Fibroblast of skin of right quadriceps (primary cell): ENCODE data around the gene CALCOCO1.

Source experiments
- DNase-seq: peaks from one replicate; pipeline ENCODE4 v3.0.0-alpha.2; 2013

CALCOCO1 gene

GRCh38 chr12:53751336-53752191, 24.3 kb upstream of the CALCOCO1 start, which contains the start of gene CISTR:
CISTR (minus strand) TSS chr12:53751979.
- no peak for DNase-seq

DNA sequence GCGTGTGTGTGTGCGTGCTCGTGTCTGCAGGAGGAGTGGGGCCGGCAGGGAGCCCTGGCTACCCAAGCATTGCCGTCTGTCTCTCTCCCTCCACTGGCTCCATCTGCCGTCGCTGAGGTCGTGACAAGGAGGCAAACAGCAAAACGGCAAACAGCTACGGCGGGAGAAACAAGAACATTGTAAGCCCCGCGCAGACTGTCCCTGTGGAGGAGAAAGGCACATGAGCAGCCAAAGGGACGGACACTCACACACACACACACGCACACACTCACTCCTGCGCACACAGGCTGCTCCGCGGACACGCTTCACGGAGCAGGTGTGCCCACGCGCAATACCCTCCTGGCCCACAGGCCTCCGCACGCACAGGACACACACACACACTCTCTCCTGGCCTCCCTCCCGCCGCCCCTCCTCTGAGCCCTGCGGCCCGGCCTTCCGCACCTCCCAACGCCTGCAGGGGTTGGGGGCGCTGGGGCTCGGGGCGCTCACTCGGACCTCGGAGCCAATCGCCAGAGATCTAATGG, 23.6 kb upstream of the CALCOCO1 start:
- DNase-seq, result no peak

- DNase-seq, result no peak
Observed at GRCh38 chr12:53749986-53750811, 22.9 kb upstream of the CALCOCO1 start.

DNA sequence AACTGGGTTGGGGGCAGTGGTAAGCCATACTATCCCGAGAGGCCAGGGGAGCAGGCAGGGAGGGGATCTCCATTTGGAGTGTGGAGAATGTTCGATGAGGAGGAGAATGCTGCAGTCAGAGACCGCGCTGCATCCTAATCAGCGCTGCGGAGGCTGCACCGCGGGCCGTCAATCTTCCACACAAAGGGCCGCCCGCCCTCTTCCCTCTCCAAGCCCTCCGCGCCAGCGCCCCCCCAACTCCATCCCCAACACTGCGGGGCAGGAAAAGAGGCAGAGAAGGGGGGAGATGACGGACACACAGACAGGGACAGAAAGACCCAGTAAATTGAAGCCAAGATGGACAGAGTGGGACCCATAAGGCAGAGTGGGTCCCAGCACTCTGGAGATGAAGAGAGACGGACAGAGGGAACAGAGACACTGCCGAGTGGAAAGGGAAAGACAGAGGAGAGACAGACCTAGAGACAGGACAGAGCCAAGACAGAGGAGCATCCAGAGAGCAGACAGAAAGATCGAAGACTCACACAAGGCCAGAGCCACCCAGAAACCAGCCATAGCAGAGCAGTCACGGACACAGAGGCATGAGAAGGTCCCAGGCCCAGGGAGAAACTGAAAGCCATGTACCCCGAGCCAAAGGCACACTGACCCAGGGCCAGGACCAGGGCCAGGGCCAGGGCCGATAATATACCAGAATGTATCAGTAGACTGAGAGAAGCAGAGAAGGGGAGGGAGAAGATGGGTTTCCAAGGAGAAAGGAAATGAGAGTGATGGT, 21.0 kb upstream of the CALCOCO1 start:
- DNase-seq, result no peak

- no peak for DNase-seq
Observed at GRCh38 chr12:53747095-53747494, 19.8 kb upstream of the CALCOCO1 start.

- peak; percentile 84 for DNase-seq
Observed at GRCh38 chr12:53746592-53747092, 19.4 kb upstream of the CALCOCO1 start.

DNA sequence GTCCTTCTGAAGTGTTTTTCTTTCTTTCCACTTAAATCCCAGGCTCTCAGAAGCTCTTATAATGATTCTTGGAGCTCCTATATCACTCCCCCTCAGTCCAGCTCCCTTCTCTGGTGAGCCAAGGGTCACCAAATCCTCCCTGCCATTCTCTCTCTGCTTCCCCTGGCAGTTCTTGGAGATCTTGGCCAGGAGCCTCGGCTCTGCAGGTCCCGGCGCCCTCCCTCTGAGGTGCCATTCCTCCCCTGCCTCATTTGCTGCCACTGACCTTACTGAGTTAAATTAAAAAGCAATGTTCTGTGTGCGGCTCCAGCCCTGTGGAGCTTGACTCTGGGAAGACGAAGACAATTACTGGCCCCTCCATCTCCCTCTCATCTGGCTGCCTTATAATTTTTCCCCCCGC, 17.5 kb upstream of the CALCOCO1 start:
- no peak for DNase-seq

DNA sequence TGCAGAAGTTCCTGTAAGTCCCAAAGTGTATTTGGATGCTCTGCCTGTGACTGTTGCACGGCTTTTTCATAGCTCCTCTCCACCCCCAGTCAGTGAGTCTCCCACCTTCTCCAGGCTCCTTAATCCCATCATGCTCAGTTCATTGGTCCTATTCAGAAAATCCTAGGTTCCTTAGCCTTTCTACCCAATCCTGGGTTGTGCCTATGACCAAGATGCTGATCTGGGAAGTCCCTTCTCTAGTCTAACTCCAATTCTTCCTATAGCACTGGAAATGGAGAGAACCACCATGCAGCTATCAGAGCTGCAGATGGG, 16.8 kb upstream of the CALCOCO1 start:
- DNase-seq, result no peak

DNA sequence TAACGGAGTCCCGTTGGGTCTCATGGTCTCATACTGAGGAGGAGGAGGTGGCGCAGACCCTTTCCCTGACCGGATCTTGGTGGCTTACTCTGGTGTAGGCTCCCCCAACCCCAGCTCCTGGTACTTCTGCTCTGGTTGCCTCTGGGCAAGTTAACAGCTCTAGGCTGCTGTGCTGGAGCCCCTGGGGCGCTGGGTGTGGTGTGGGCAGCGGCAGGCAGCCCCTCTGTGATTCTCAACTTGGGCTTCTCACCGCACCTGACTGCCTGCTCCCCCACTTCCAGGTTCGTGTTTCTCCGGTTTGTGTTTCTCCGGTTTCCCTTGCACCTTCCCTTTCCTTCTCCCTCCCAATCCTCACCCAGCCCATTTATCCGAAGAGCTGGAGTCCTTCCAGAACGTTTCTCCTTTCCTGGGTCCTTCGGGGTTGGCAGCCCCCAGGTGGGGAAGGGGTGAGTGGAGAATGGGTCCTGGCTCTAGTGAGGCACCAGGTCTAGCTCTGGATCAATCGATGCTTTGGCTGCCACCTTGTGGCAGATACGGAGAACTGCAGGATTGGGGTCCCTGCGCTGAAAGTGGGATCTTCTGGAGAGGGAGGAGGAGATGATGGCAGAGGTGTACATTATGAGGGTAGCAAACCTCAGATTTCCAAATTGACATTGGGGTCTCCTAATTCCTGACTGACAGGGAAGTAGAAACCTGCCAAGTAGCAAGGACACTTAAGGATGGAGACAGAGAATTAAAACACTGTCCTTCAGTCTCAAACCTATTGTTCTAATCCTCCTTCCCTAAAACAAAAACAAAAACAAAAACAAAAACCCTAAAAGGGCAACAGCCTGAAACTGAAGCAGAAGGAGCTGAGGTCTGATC, 16.2 kb upstream of the CALCOCO1 start:
- peak; percentile 55 for DNase-seq

GRCh38 chr12:53740130-53740491, 12.9 kb upstream of the CALCOCO1 start:
- no peak for DNase-seq

- peak; percentile 64 for DNase-seq
Observed at GRCh38 chr12:53739214-53740129, 12.2 kb upstream of the CALCOCO1 start.

DNA sequence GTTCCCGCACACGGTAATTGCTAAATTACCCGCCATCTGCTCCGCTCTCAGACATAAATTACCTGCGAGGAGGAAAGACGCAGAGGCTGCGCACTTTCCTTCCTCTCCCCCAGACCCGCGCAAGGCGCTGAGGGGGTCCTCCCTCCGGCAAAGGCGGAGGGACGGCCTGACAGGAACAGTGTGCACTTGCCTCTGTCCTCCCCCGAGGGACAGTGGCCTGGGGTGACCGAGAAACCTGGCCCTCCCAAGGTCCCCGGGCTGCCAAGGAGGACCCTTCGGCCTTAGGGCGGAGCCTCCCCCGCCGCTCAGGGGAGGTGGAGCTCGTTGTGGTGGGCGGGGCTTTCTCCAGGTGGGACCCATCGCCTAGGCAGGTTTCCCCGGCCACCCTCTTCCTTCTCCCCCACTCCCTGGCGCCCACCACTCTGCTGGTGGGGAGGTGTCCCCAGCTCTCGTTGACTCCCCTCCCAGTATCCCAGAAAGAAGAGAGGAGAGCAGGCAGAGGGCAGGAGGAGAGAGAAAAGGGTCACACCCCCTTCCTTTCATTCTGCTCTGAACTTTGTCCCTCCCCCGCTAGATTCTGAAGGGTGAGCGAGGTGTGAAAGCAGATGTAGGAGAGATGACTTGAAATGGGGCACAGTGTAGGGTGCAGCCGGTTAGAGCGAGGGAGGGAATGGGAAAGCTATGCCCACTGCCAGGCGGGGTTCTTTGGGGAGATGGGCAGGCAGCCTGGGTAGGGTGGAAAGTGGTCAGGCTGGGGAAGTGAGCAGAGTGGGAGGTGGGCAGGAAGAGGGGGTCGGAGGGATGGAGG, 11.4 kb upstream of the CALCOCO1 start:
- no peak for DNase-seq

DNA sequence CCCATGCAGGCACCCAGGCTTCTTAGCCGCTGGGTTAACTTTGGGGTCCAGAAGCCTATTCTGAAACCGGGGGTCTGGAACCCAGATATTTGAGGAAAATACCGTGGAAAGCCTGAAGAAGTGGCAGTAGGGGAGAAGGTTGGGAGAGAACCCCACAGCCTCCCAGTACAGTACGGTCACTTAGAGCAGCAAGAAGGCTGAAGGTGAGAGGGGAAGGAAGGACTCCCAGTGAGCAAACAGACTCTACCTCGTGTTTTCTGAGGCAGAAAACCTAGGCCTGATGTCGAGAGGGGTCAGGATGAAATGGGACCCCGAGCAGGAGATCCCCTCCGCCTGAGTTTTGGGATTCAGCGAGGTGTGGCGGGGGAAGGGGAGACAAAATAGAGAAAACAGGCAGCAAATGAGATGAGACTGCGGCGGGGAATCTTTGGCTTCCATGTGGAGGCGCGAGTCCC, 10.7 kb upstream of the CALCOCO1 start:
- no peak for DNase-seq

DNA sequence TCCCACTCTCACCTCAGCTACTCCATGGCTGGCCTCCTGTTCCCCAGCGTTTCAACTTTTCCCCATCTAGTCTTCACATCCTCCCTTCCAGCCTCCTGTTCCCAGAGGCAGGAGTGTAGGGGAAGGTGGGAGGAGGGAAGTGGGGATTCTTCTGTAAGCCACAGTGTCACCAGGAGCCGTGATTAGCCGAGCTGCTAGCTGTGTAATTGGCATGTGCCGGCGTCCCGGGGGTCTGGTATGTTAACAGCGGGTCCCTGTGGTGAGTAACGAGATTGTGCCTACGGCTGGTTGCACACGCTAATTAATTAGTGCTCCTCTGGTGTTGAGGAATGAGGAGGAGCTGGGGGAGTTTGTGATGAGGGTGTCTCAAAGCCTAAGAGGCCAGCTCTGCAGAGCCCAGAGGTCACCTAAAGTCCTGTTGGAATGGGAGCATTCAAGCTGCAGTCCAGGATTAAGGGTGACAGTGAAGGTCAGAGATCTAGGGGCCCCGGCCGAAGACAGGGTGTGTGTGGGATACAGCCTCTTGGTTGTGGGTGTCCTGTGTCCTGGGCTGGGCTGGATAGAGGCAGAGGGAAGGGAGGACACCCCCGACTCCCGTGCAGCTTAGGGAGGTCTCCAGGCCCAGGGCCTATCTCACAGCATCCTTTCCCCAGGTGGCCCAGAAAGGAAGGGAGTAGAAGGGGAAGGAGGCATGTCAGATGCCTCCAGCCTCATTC, 10.0 kb upstream of the CALCOCO1 start:
- DNase-seq, result no peak

DNA sequence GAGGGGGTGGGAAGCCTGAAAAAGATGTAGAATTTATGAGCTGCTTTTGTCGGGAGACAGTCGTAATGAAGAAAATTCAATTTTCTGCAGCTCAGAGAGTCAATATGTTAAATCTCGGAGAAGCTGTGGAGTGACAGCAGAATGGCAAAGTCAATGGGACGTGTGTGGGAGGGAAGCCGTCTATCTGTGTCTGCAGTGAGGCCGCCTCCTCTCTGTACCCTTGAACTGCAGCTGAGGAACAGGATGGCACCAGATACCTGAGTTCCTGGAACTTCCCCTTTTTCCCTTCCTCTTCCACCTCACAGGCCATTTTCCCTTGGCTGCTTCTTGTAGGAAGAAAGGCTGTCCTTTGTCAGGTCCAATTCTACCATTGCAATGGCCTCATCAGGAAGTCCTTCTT, 9.3 kb upstream of the CALCOCO1 start:
- DNase-seq, result no peak

- DNase-seq, result no peak
Observed at GRCh38 chr12:53735556-53735955, 8.3 kb upstream of the CALCOCO1 start.

- DNase-seq, result no peak
Observed at GRCh38 chr12:53734425-53734824, 7.2 kb upstream of the CALCOCO1 start.

- DNase-seq, result no peak
Observed at GRCh38 chr12:53733807-53734200, 6.6 kb upstream of the CALCOCO1 start.
